CD4-positive, alpha-beta T cell (primary cell): ENCODE results near the gene PIK3CD. TPM values are rescaled to one million over a fixed set of nuclear protein-coding genes. Genes with fewer than 3 reads are reported as not detected.

ENCODE experiments used
- ATAC-seq: fragments of 200-7000 bp; cut with Tn5 transposase; one replicate; pipeline ENCODE4 v1.10.0; 2022; ENCODE audit warnings: mild to moderate bottlenecking; ENCODE audit not compliant: poor library complexity
- CTCF ChIA-PET: fragments of 350-600 bp; sonication (Branson Sonifier 250); formaldehyde crosslinking; loops from one replicate; lab custom pipeline; 2021; ENCODE audit warnings: antibody characterized with exemption, inconsistent platforms; lab: Charles Lee
- POLR2A ChIA-PET: fragments of 350-600 bp; sonication (Branson Sonifier 250); formaldehyde crosslinking; loops from one replicate; lab custom pipeline; 2021; ENCODE audit warnings: antibody characterized with exemption, inconsistent platforms; lab: Charles Lee
- DNase-seq, 14 experiments: peaks; one replicate each; pipeline ENCODE4 v3.0.0-alpha.2; 2013 to 2020; ENCODE audit warnings: mixed read lengths in 2 of 14
- H3K27ac ChIP-seq, 2 donors: one replicate each; pipeline versions ENCODE4 v1.5.1 to v1.7.0; 2013; ENCODE audit warnings: low read length in 2 of 2, low read depth in 1 of 2, mild to moderate bottlenecking in 1 of 2
- H3K27me3 ChIP-seq, 2 experiments: 1 replicate in 1 of 2; 2 replicates in 1 of 2; pipeline versions ENCODE4 v1.6.1 to v1.7.0; 2013; ENCODE audit warnings: low read length in 2 of 2, control low read depth in 1 of 2, mild to moderate bottlenecking in 1 of 2, moderate library complexity in 1 of 2; ENCODE audit not compliant: insufficient read depth in 2 of 2, control insufficient read depth in 1 of 2
- H3K36me3 ChIP-seq: one replicate; pipeline ENCODE4 v1.6.1; 2013; ENCODE audit warnings: low read length, control low read depth; ENCODE audit not compliant: insufficient read depth
- H3K4me1 ChIP-seq: one replicate; pipeline ENCODE4 v1.6.1; 2013; ENCODE audit warnings: low read length, control low read depth; ENCODE audit not compliant: insufficient read depth
- H3K4me3 ChIP-seq: one replicate; pipeline ENCODE4 v1.5.1; 2013; ENCODE audit warnings: mild to moderate bottlenecking, low read length, moderate library complexity
- H3K9me3 ChIP-seq, 2 experiments: 1 replicate in 1 of 2; 2 replicates in 1 of 2; pipeline versions ENCODE4 v1.6.1 to v1.7.0; 2013; ENCODE audit warnings: low read length in 2 of 2, mild to moderate bottlenecking in 2 of 2, control low read depth in 1 of 2, moderate library complexity in 1 of 2; ENCODE audit not compliant: control insufficient read depth in 1 of 2, insufficient read depth in 1 of 2
- H3K27ac Mint-ChIP-seq: one replicate; pipeline ENCODE4 v1.8.0; 2020; ENCODE audit warnings: mixed read lengths
- H3K27me3 Mint-ChIP-seq: one replicate; pipeline ENCODE4 v1.8.0; 2021; ENCODE audit warnings: mixed read lengths
- H3K36me3 Mint-ChIP-seq: one replicate; pipeline ENCODE4 v1.8.0; 2021; ENCODE audit warnings: low read depth, mixed read lengths
- H3K4me1 Mint-ChIP-seq: one replicate; pipeline ENCODE4 v1.8.0; 2021; ENCODE audit warnings: low read depth, mixed read lengths
- H3K4me3 Mint-ChIP-seq: one replicate; pipeline ENCODE4 v1.8.0; 2020; ENCODE audit warnings: mild to moderate bottlenecking, mixed read lengths
- H3K9me3 Mint-ChIP-seq: one replicate; pipeline ENCODE4 v1.8.0; 2020; ENCODE audit warnings: mixed read lengths
- intact Hi-C, 2 experiments: fragments of 100-400 bp; cut with DNase I in 1 of 2; cut with micrococcal nuclease in 1 of 2; formaldehyde crosslinking; loops; one replicate each; pipeline versions ENCODE4 v1.15.1 to v1.9.0; 2023 to 2025; cut with DNase I, micrococcal nuclease
- total RNA-seq, 174 experiments: library from RNA in 2 of 174; stranded (reverse) in 2 of 174; gene quantifications; one replicate each; pipeline ENCODE4 v1.2.3 and lab custom pipeline; 2021 to 2026
- TF ChIP-seq, protein P1 (sequence below): fragments of 200-600 bp; IDR thresholded peaks from one replicate; pipeline ENCODE4 v1.8.0; 2022; ENCODE audit warnings: antibody characterized with exemption, mild to moderate bottlenecking

The PIK3CD gene
- total RNA-seq, 2 experiments from 2014 or later: 202 to 213 TPM

DNA sequence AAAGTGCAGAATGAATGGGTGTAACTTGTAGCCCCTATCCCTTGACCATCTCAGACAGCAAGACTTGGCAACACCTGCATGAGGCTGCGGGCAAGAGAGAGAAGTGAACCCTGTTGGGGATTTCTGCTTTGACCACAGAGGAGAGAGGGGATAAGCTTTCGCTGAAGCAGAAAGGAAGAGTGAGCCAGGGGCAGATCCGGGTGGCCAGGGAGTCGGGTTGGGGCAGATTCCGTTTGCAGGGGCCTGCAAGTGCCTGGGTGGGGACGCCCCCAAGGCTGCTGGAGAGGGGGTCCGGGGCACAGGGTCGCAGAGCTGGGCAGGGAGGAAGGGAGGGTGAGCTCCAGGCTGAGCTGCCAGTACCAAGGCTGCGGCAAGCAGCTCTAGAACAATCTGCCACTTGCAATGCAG is 25.3 kb upstream of the PIK3CD start:
- TF ChIP-seq, protein P1, sequence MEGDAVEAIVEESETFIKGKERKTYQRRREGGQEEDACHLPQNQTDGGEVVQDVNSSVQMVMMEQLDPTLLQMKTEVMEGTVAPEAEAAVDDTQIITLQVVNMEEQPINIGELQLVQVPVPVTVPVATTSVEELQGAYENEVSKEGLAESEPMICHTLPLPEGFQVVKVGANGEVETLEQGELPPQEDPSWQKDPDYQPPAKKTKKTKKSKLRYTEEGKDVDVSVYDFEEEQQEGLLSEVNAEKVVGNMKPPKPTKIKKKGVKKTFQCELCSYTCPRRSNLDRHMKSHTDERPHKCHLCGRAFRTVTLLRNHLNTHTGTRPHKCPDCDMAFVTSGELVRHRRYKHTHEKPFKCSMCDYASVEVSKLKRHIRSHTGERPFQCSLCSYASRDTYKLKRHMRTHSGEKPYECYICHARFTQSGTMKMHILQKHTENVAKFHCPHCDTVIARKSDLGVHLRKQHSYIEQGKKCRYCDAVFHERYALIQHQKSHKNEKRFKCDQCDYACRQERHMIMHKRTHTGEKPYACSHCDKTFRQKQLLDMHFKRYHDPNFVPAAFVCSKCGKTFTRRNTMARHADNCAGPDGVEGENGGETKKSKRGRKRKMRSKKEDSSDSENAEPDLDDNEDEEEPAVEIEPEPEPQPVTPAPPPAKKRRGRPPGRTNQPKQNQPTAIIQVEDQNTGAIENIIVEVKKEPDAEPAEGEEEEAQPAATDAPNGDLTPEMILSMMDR: no peak
- H3K27me3 Mint-ChIP-seq: no peaks in the 10 kb centered on the region
- Histone ChIP-seq H3K36me3 (no peaks in the 10 kb centered on the region), H3K4me1 (peaks cover 47% of the 10 kb centered on the region), H3K27ac (no peak overlapping the region), H3K9me3 (no peaks in the 10 kb centered on the region), H3K27me3 (no peaks in the 10 kb centered on the region), H3K4me3 (peak overlapping the region; percentile 97)
- ChIA-PET CTCF (interaction anchor here (0.8 to 6.6 kb wide), 33 partner anchors 9 to 318 kb away, joined by 3 to 117 read pairs (median 7); partner anchors contain the start of genes PIK3CD and TMEM201), POLR2A (interaction anchor here (0.6 to 8.1 kb wide), 10 partner anchors 7 to 103 kb away, joined by 3 to 512 read pairs (median 28); partner anchors contain the start of gene PIK3CD)
- H3K9me3 Mint-ChIP-seq: no peaks in the 10 kb centered on the region
- peaks cover 44% of the 10 kb centered on the region for H3K4me1 Mint-ChIP-seq
- ATAC-seq: no peak
- peak overlapping the region; percentile 89 for H3K4me3 Mint-ChIP-seq
- intact Hi-C loops: loop anchor here (2.0 to 5.0 kb wide), 7 partner anchors 61 to 806 kb away; partner anchors contain the start of genes CENPS (in 1 of the 2) and UBE4B (in 1 of the 2)
- H3K36me3 Mint-ChIP-seq: peaks cover 22% of the 10 kb centered on the region
- peak in 3 of 14 experiments; percentile 14 to 71 (median 66) for DNase-seq
- peak overlapping the region; percentile 92 for H3K27ac Mint-ChIP-seq

DNA sequence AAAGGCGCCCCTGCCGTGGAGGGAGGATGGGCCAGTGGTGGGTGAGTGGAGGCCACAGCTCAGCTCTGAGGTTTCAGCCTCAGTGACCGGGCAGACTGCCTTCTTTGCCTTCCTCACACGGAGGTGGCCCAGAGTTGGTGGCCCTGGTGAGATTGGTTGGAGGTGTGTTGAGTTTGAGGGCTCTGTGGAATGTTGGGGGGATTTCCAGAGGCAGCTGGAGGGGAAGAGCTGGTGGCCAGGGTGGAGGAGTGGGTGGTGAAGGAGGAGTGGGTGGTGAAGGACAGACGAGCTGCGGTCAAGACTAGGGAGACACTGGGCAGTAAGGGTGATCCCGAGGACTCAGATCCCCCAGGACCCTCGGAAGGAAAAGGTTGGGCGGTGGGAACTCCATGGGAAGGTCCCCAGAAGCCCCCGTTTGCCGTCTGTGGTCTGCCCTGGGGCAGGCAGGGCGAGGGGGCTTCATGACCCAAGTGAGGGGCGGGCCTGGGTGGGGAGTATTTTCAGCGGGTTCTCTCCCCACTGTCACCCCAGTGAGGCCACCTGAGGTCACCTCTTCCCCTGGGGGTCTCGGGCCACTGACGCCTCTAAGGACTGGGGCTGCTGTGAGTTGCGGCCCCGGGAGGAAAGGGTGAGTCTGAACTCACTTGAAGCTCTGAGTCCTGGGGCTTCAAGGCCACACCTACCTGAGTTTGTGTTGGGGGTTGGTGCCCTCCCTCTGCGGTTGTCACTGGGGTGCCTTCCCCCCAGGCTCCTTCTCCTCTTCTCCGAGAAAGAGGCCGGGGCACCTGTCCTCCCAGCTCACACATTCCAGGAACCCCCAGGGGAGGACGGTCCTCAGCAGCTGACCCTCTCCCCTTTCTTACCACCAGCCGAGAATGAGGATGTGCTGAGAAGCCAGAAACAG is 22.7 kb upstream of the PIK3CD start:
- DNase-seq (peak; percentile 39 to 83 (median 68)), ATAC-seq (peak; percentile 38)
- no peaks in the 10 kb centered on the region for H3K27me3 ChIP-seq
- POLR2A ChIA-PET: interaction anchor here (0.8 to 8.1 kb wide), 32 partner anchors 9 to 801 kb away, joined by 3 to 512 read pairs (median 4); partner anchors contain the start of genes CTNNBIP1, PIK3CD and SLC25A33
- peak overlapping the region; percentile 72 to 83 for H3K27ac ChIP-seq
- H3K36me3 ChIP-seq: peaks cover 6% of the 10 kb centered on the region
- TF ChIP-seq, protein P1: no peak
- H3K9me3 ChIP-seq: no peaks in the 10 kb centered on the region
- H3K4me3 ChIP-seq: peak overlapping the region; percentile 97
- Mint-ChIP-seq H3K4me1 (peaks cover 65% of the 10 kb centered on the region), H3K9me3 (no peaks in the 10 kb centered on the region), H3K4me3 (peak overlapping the region; percentile 98), H3K36me3 (peaks cover 38% of the 10 kb centered on the region), H3K27ac (peak overlapping the region; percentile 92), H3K27me3 (no peaks in the 10 kb centered on the region)
- CTCF ChIA-PET: interaction anchor here (1.1 to 6.6 kb wide), 5 partner anchors 16 to 92 kb away, joined by 4 to 117 read pairs (median 34); partner anchors contain the start of gene PIK3CD
- H3K4me1 ChIP-seq: peaks cover 71% of the 10 kb centered on the region
- intact Hi-C loops: loop anchor here (1.0 to 5.0 kb wide), 4 partner anchors 24 to 804 kb away; partner anchors contain the start of genes CENPS (in 1 of the 2) and UBE4B (in 1 of the 2)
